Measurements from ENCODE around the gene TBCE. TPM values are rescaled to one million over a fixed set of nuclear protein-coding genes. Genes with fewer than 3 reads are reported as not detected.
A peak's percentile ranks its signal among the peaks of the same experiment; 100 is the strongest.

Gene TBCE
- total RNA-seq, 1 experiment from 2014 or later: 45.6 TPM

- no TSS peak for BruUV-seq (replicated peaks)
Observed at GRCh38 chr1:235473806-235474205, 106.6 kb downstream of the TBCE start.

DNA sequence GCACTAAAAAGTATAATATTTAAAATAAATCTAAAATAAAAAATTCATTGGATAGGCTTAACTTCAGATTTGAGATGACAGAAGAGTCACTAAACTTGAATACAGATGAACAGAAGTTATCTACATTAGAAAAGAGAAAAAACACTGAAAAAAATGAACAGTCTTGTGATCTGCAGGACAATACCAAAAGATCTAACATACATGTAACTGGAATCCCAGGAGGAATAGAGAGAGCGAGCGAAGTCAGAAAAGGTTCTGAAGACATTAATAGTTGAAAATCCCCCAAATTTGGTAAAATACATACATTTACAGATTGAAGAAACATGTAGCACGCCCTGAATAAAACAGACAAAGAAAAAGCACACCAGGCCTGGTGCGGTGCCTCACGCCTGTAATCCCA, 115.9 kb downstream of the TBCE start:
- Mint-ChIP-seq H3K4me1 (ENCODE audit: insufficient read depth, unreplicated experiment) (no peaks in the 10 kb centered on the region), H3K27me3 (ENCODE audit: insufficient read depth, unreplicated experiment) (no peaks in the 10 kb centered on the region), H3K27ac (ENCODE audit: low read depth, unreplicated experiment) (no peak overlapping the region), H3K4me3 (ENCODE audit: unreplicated experiment) (no peak overlapping the region), H3K9me3 (ENCODE audit: unreplicated experiment) (no peaks in the 10 kb centered on the region), H3K36me3 (ENCODE audit: insufficient read depth, unreplicated experiment) (peaks cover 76% of the 10 kb centered on the region)
- DNase-seq (ENCODE audit: unreplicated experiment): no peak
- BruUV-seq (replicated peaks): no TSS peak
- POLR2A ChIA-PET: interaction anchor here (0.6 to 1.0 kb wide), 3 partner anchors 21 to 152 kb away, joined by 3 to 4 read pairs (median 3); partner anchors contain the start of gene B3GALNT2
- TF ChIP-seq, protein P1, sequence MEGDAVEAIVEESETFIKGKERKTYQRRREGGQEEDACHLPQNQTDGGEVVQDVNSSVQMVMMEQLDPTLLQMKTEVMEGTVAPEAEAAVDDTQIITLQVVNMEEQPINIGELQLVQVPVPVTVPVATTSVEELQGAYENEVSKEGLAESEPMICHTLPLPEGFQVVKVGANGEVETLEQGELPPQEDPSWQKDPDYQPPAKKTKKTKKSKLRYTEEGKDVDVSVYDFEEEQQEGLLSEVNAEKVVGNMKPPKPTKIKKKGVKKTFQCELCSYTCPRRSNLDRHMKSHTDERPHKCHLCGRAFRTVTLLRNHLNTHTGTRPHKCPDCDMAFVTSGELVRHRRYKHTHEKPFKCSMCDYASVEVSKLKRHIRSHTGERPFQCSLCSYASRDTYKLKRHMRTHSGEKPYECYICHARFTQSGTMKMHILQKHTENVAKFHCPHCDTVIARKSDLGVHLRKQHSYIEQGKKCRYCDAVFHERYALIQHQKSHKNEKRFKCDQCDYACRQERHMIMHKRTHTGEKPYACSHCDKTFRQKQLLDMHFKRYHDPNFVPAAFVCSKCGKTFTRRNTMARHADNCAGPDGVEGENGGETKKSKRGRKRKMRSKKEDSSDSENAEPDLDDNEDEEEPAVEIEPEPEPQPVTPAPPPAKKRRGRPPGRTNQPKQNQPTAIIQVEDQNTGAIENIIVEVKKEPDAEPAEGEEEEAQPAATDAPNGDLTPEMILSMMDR (IDR thresholded peaks at IDR 0.05; ENCODE audit: unreplicated experiment): no peak
- intact Hi-C loops (cut with micrococcal nuclease): no loop called here
- CTCF ChIA-PET: interaction anchor here (0.6 to 1.1 kb wide), 2 partner anchors 10 to 217 kb away, joined by 3 to 5 read pairs; no protein-coding TSS in a partner anchor

More at GRCh38 chr1:235473806-235474205, 106.6 kb downstream of the TBCE start:
- ChIA-PET CTCF (interaction anchor here (0.7 to 0.9 kb wide), 2 partner anchors 12 to 497 kb away, joined by 3 to 6 read pairs; no protein-coding TSS in a partner anchor), POLR2A (interaction anchor here (0.6 to 4.0 kb wide), 6 partner anchors 21 to 325 kb away, joined by 3 to 16 read pairs (median 4); partner anchors contain the start of gene B3GALNT2)
- Mint-ChIP-seq H3K27me3 (ENCODE audit: insufficient read depth, unreplicated experiment) (no peaks in the 10 kb centered on the region), H3K4me1 (ENCODE audit: insufficient read depth, unreplicated experiment) (peaks cover 5% of the 10 kb centered on the region), H3K36me3 (ENCODE audit: insufficient read depth, unreplicated experiment) (peaks cover 96% of the 10 kb centered on the region), H3K4me3 (ENCODE audit: unreplicated experiment) (no peak overlapping the region), H3K9me3 (ENCODE audit: unreplicated experiment) (no peaks in the 10 kb centered on the region), H3K27ac (ENCODE audit: low read depth, unreplicated experiment) (peak overlapping the region; percentile 2)
- intact Hi-C loops (cut with micrococcal nuclease): no loop called here
- TF ChIP-seq, protein P1 (IDR thresholded peaks at IDR 0.05; ENCODE audit: unreplicated experiment): no peak
- DNase-seq (ENCODE audit: unreplicated experiment): no peak

DNA sequence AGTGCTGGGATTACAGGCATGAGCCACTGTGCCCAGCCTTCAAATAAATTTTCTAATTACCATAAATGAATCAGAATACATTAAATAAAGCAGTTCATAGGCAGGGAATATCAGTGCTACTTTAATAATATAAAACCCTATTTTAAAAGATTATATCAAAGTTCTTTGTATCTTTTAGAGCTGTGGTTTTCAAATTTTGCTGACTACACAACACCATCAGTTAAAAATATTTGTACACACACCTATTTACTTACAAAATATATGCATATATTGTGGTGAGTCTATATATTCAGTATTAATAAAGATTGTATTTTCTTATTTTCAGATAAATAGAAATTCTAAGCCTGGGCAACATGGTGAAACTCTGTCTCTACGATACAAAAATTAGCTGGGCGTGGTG, 118.3 kb downstream of the TBCE start:
- Mint-ChIP-seq H3K4me3 (ENCODE audit: unreplicated experiment) (no peak overlapping the region), H3K27me3 (ENCODE audit: insufficient read depth, unreplicated experiment) (no peaks in the 10 kb centered on the region), H3K36me3 (ENCODE audit: insufficient read depth, unreplicated experiment) (peaks cover 71% of the 10 kb centered on the region), H3K9me3 (ENCODE audit: unreplicated experiment) (no peaks in the 10 kb centered on the region), H3K27ac (ENCODE audit: low read depth, unreplicated experiment) (no peak overlapping the region), H3K4me1 (ENCODE audit: insufficient read depth, unreplicated experiment) (no peaks in the 10 kb centered on the region)
- BruUV-seq (replicated peaks): no TSS peak
- CTCF ChIA-PET: interaction anchor here (0.5 to 1.0 kb wide), 3 partner anchors 44 to 486 kb away, joined by 3 to 4 read pairs (median 3); no protein-coding TSS in a partner anchor
- intact Hi-C loops (cut with micrococcal nuclease): no loop called here
- TF ChIP-seq, protein P1 (IDR thresholded peaks at IDR 0.05; ENCODE audit: unreplicated experiment): no peak
- POLR2A ChIA-PET: interaction anchor here (0.6 to 3.6 kb wide), 7 partner anchors 9 to 48 kb away, joined by 3 to 20 read pairs (median 5); partner anchors contain the start of gene B3GALNT2
- DNase-seq (ENCODE audit: unreplicated experiment): no peak

DNA sequence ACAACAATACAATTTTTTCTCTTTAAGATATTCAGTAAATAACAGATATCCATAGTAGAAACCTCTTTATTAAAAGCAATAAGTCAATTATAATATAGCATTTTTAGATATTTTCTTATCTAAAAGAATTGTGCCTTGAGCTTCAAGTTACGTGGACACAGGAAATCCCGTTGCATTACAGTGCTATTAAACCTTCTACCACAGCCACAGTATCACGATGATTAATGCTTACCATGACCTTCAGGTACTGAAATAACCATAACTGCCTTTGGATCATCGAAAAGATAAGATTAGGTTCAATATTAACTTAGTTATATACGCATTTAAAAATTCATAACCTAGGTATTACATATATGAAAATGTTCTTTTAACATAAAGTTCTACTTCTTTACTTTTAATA, 119.1 kb downstream of the TBCE start:
- Mint-ChIP-seq H3K4me1 (ENCODE audit: insufficient read depth, unreplicated experiment) (no peaks in the 10 kb centered on the region), H3K27me3 (ENCODE audit: insufficient read depth, unreplicated experiment) (no peaks in the 10 kb centered on the region), H3K4me3 (ENCODE audit: unreplicated experiment) (no peak overlapping the region), H3K27ac (ENCODE audit: low read depth, unreplicated experiment) (no peak overlapping the region), H3K36me3 (ENCODE audit: insufficient read depth, unreplicated experiment) (peaks cover 69% of the 10 kb centered on the region), H3K9me3 (ENCODE audit: unreplicated experiment) (no peaks in the 10 kb centered on the region)
- CTCF ChIA-PET: interaction anchor here (0.6 to 1.5 kb wide), 4 partner anchors 9 to 485 kb away, joined by 3 to 7 read pairs (median 4); partner anchors contain the start of gene B3GALNT2
- POLR2A ChIA-PET: interaction anchor here (0.8 to 3.6 kb wide), 8 partner anchors 8 to 43 kb away, joined by 3 to 20 read pairs (median 4); partner anchors contain the start of gene B3GALNT2
- intact Hi-C loops (cut with micrococcal nuclease): no loop called here
- TF ChIP-seq, protein P1 (IDR thresholded peaks at IDR 0.05; ENCODE audit: unreplicated experiment): no peak
- no peak for DNase-seq (ENCODE audit: unreplicated experiment)
- no TSS peak for BruUV-seq (replicated peaks)

Measured in MCF 10A (cell line).